K562 (cell line): ENCODE measurements around the gene LLCFC1. TPM values are rescaled to one million over a fixed set of nuclear protein-coding genes. Genes with fewer than 3 reads are reported as not detected.

ENCODE experiments used
- ATAC-seq: fragments of 200-7000 bp; cut with Tn5 transposase; 3 replicates; pipeline ENCODE4 v1.9.1; 2020; ENCODE audit warnings: moderate library complexity
- BruUV-seq: library from RNA; stranded (reverse); fragments of 400-500 nt; replicated peaks from 2 replicates; lab custom pipeline; 2021; lab: Mats Ljungman, UMichigan
- CTCF ChIA-PET: fragments of 300-600 bp; formaldehyde crosslinking; extraction: SDS; loops from one replicate; lab custom pipeline; 2021; ENCODE audit warnings: low intra/inter-chr PET ratio; lab: Yijun Ruan, JAX
- POLR2A ChIA-PET: fragments of 300-600, 350-650 bp; sonication (Branson Sonifier 250); formaldehyde crosslinking; extraction: SDS; loops from one replicate; lab custom pipeline; 2021; ENCODE audit warnings: antibody characterized with exemption, inconsistent platforms; lab: Yijun Ruan, JAX
- DNase-seq, 4 experiments: peaks; one replicate each; pipeline versions ENCODE4 v3.0.0 to v3.0.0-alpha.2; 2011 to 2018; ENCODE audit warnings: low spot score in 3 of 4, mixed read lengths in 3 of 4; ENCODE audit errors: extremely low read depth in 1 of 4
- FAIRE-seq: peaks from 2 replicates; lab custom pipeline; 2011; peaks lifted over from hg19 to GRCh38; lab: Jason Lieb, UNC
- H2AFZ ChIP-seq: 2 replicates; pipeline ENCODE4 v1.6.0; 2011; ENCODE audit warnings: low read depth, low read length, control low read depth, inconsistent platforms
- H3K27ac ChIP-seq: fragments of 200-600 bp; 3 replicates; pipeline ENCODE4 v1.8.0; 2011; ENCODE audit warnings: low read depth, mild to moderate bottlenecking, control low read depth, inconsistent platforms, low read length, moderate library complexity, mixed read lengths; ENCODE audit errors: extremely low read depth
- H3K27me3 ChIP-seq, 2 experiments: fragments of 300-600 bp in 1 of 2; 2 replicates in 1 of 2; 3 replicates in 1 of 2; pipeline versions ENCODE4 v1.6.0 to v1.8.0; 2011; ENCODE audit warnings: inconsistent platforms in 2 of 2, low read length in 2 of 2, mild to moderate bottlenecking in 1 of 2, mixed read lengths in 1 of 2, moderate library complexity in 1 of 2; ENCODE audit not compliant: control insufficient read depth in 2 of 2, insufficient read depth in 2 of 2
- H3K36me3 ChIP-seq: fragments of 300-600 bp; 3 replicates; pipeline ENCODE4 v1.8.0; 2011; ENCODE audit warnings: mild to moderate bottlenecking, low read length, inconsistent platforms; ENCODE audit not compliant: control insufficient read depth, insufficient read depth
- H3K4me1 ChIP-seq, 2 experiments: fragments of 200-600 bp in 1 of 2; replicated peaks in 1 of 2; 2 replicates in 1 of 2; 3 replicates in 1 of 2; pipeline versions ENCODE4 v1.5.1 to v1.8.0; 2011; ENCODE audit warnings: inconsistent platforms in 2 of 2, low read length in 2 of 2, mild to moderate bottlenecking in 1 of 2, mixed read lengths in 1 of 2, moderate library complexity in 1 of 2; ENCODE audit not compliant: control insufficient read depth in 2 of 2, insufficient read depth in 2 of 2
- H3K4me2 ChIP-seq: 2 replicates; pipeline ENCODE4 v1.6.1; 2011; ENCODE audit warnings: low read length, control low read depth, inconsistent platforms, mixed read lengths; ENCODE audit not compliant: insufficient read depth
- H3K4me3 ChIP-seq: fragments of 200-600 bp; sonication (generic), shearing (Covaris generic); 2 replicates; pipeline ENCODE4 v1.5.1; 2016; ENCODE audit warnings: control low read depth, inconsistent platforms
- H3K79me2 ChIP-seq: fragments of 200-600 bp; 3 replicates; pipeline ENCODE4 v1.8.0; 2011; ENCODE audit warnings: low read length, inconsistent platforms; ENCODE audit not compliant: control insufficient read depth, insufficient read depth
- H3K9ac ChIP-seq, 2 experiments: 2 replicates each; pipeline versions ENCODE4 v1.6.0 to v1.6.1; 2011; ENCODE audit warnings: low read depth in 2 of 2, low read length in 2 of 2, control low read depth in 1 of 2, inconsistent platforms in 1 of 2, mild to moderate bottlenecking in 1 of 2, mixed read lengths in 1 of 2; ENCODE audit not compliant: insufficient read depth in 1 of 2
- H3K9me1 ChIP-seq: one replicate; pipeline ENCODE4 v1.6.0; 2011; ENCODE audit warnings: inconsistent platforms, mild to moderate bottlenecking, low read length, moderate library complexity; ENCODE audit not compliant: control insufficient read depth, insufficient read depth
- H3K9me3 ChIP-seq: replicated peaks from 2 replicates; pipeline ENCODE4 v1.5.1; 2011; ENCODE audit warnings: low read depth, low read length, inconsistent platforms; ENCODE audit not compliant: control insufficient read depth, insufficient read depth
- H4K20me1 ChIP-seq: replicated peaks from 2 replicates; pipeline ENCODE4 v1.6.1; 2011; ENCODE audit warnings: low read length, inconsistent platforms, mixed read lengths; ENCODE audit not compliant: control insufficient read depth, insufficient read depth
- C11orf30 ChIP-seq: fragments of 450-650 bp; IDR thresholded peaks from 2 replicates; pipeline ENCODE4 v1.6.1; 2016; ENCODE audit warnings: low read depth, mild to moderate bottlenecking
- CREB3 ChIP-seq: fragments of 450-650 bp; conservative IDR thresholded peaks from 2 replicates; pipeline ENCODE4 v1.6.1; 2016; ENCODE audit warnings: missing genetic modification characterization, low read depth, mild to moderate bottlenecking, missing compliant biosample characterization, moderate library complexity
- E2F6 ChIP-seq, 2 experiments: IDR thresholded peaks; 2 replicates each; pipeline ENCODE4 v1.6.1; 2011; ENCODE audit warnings: borderline replicate concordance in 1 of 2, control low read depth in 1 of 2, low read depth in 1 of 2, low read length in 1 of 2, mild to moderate bottlenecking in 1 of 2, mixed read lengths in 1 of 2, moderate library complexity in 1 of 2; ENCODE audit not compliant: insufficient read depth in 1 of 2, insufficient read length in 1 of 2, poor library complexity in 1 of 2, severe bottlenecking in 1 of 2; ENCODE audit errors: extremely low read depth in 1 of 2
- ELK3 ChIP-seq: fragments of 450-650 bp; formaldehyde crosslinking; IDR thresholded peaks from 2 replicates; pipeline ENCODE4 v1.4.0; 2020; ENCODE audit warnings: mild to moderate bottlenecking
- KAT2B ChIP-seq: IDR thresholded peaks from one replicate; pipeline ENCODE4 v1.6.1; 2012; ENCODE audit warnings: low read depth, mild to moderate bottlenecking, control low read depth, inconsistent platforms, low read length, moderate library complexity
- PHB2 ChIP-seq: fragments of 450-650 bp; IDR thresholded peaks from 2 replicates; pipeline ENCODE4 v1.6.1; 2017; ENCODE audit warnings: low read depth
- SMARCA4 ChIP-seq: fragments of 450-650 bp; IDR thresholded peaks from 2 replicates; pipeline ENCODE4 v1.6.1; 2016
- SRSF1 ChIP-seq: fragments of 200-400 bp; formaldehyde crosslinking; IDR thresholded peaks from 2 replicates; pipeline ENCODE4 v1.6.1; 2017; ENCODE audit warnings: mild to moderate bottlenecking, low read depth, low read length, moderate library complexity
- TFAM ChIP-seq: fragments of 250-450 bp; sonication (Bioruptor Pico); conservative IDR thresholded peaks from 2 replicates; pipeline ENCODE4 v1.5.0; 2021; ENCODE audit warnings: mild to moderate bottlenecking, moderate library complexity
- TFE3 ChIP-seq: fragments of 450-650 bp; formaldehyde crosslinking; IDR thresholded peaks from 2 replicates; pipeline ENCODE4 v1.4.0; 2020; ENCODE audit warnings: mild to moderate bottlenecking, mixed read lengths
- ZNF699 ChIP-seq: fragments of 250-450 bp; sonication (Bioruptor Pico); IDR thresholded peaks from 2 replicates; pipeline ENCODE4 v1.8.0; 2021; ENCODE audit warnings: mild to moderate bottlenecking, moderate library complexity; ENCODE audit not compliant: insufficient replicate concordance
- WGBS: fragments of 100-300 bp; shearing (Covaris generic); methylation state at CpG from one replicate; pipeline ENCODE4 v1.1.6; 2016; ENCODE audit warnings: low coverage, mixed read lengths; ENCODE audit not compliant: insufficient coverage; ENCODE audit errors: missing lambda C conversion rate; 5-methylcytosine and 5-hydroxymethylcytosine counted together
- in situ Hi-C: fragments of 300-500 bp; cut with MboI; formaldehyde crosslinking; loops from 4 replicates; pipeline ENCODE4 v1.15.0; 2018; ENCODE audit warnings: inconsistent platforms, mixed read lengths
- intact Hi-C: fragments of 100-400 bp; cut with micrococcal nuclease; formaldehyde crosslinking; loops from 2 replicates; pipeline ENCODE4 v1.14.2; 2022
- polyA plus RNA-seq, 8 experiments: library from polyadenylated mRNA; depleted of rRNA in 4 of 8; stranded (reverse) in 5 of 8; unstranded in 3 of 8; fragments of >200 nt; fragmentation: Nextera tagmentation in 2 of 8; fragmentation: Illumina TruSeq in 1 of 8; extraction: Ambion mirVana in 2 of 8; extraction: Trizol in 1 of 8; gene quantifications; 2 replicates each; pipeline versions ENCODE4 v1.2.1 to v1.2.3, GENCODE V29; 2011 to 2014; ENCODE audit warnings: inconsistent platforms in 1 of 8, missing spikeins in 1 of 8
- total RNA-seq, 7 experiments: library from RNA; depleted of rRNA in 6 of 7; stranded (reverse); fragments of >200 nt in 6 of 7; fragmentation: Illumina TruSeq in 2 of 7; extraction: Trizol in 2 of 7; gene quantifications; 2 replicates each; pipeline versions ENCODE4 v1.2.1 to v1.2.3, GENCODE V29; 2011 to 2021; ENCODE audit warnings: low replicate concordance in 1 of 7
- TF ChIP-seq, protein P1 (sequence below): sonication (generic); formaldehyde crosslinking; IDR thresholded peaks from 2 replicates; pipeline ENCODE4 v1.5.0; 2020; ENCODE audit warnings: missing genetic modification reagents
- TF ChIP-seq, protein P2 (sequence below): sonication (generic); formaldehyde crosslinking; IDR thresholded peaks from 2 replicates; pipeline ENCODE4 v1.8.1; 2022; ENCODE audit warnings: missing genetic modification reagents
- TF ChIP-seq, protein P3 (sequence below): fragments of 450-650 bp; IDR thresholded peaks from 2 replicates; pipeline ENCODE4 v1.6.1; 2016

Gene LLCFC1
- total and polyA plus RNA-seq, 9 of the 15 experiments (the other 6 are each of a cell fraction or from before 2014, with no cell fraction given), result not detected

- Histone ChIP-seq H3K27me3 (peaks cover 3 to 44% of the 10 kb centered on the region in 2 experiments; a peak in 4 of 5 replicates), H3K9me3 (no peaks in the 10 kb centered on the region), H3K36me3 (no peaks in the 10 kb centered on the region), H3K9me1 (no peaks in the 10 kb centered on the region), H3K9ac (no peak overlapping the region), H4K20me1 (no peaks in the 10 kb centered on the region), H2AFZ (no peak overlapping the region), H3K4me2 (no peak overlapping the region), H3K4me3 (no peak overlapping the region), H3K79me2 (no peaks in the 10 kb centered on the region), H3K4me1 (peaks cover 4 to 5% of the 10 kb centered on the region in 2 experiments; a peak in 3 of 5 replicates), H3K27ac (no peak overlapping the region)
- FAIRE-seq (no peak), ATAC-seq (no peak), DNase-seq (no peak)
- no peak for TF ChIP-seq TFAM (CRISPR knock-in tag)
- TF ChIP-seq, protein P1, sequence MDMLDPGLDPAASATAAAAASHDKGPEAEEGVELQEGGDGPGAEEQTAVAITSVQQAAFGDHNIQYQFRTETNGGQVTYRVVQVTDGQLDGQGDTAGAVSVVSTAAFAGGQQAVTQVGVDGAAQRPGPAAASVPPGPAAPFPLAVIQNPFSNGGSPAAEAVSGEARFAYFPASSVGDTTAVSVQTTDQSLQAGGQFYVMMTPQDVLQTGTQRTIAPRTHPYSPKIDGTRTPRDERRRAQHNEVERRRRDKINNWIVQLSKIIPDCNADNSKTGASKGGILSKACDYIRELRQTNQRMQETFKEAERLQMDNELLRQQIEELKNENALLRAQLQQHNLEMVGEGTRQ (CRISPR knock-in tag), result no peak
- TF ChIP-seq C11orf30, result no peak
- no peak for TF ChIP-seq SMARCA4
- no peak for TF ChIP-seq ELK3 (CRISPR knock-in tag)
- no peak for TF ChIP-seq PHB2
- TF ChIP-seq E2F6 (IDR thresholded peaks at IDR 0.05; ENCODE audit: borderline replicate concordance in 1 of 2, extremely low read depth in 1 of 2, insufficient read depth in 1 of 2, insufficient read length in 1 of 2, low read depth in 1 of 2, low read length in 1 of 2, poor library complexity in 1 of 2, severe bottlenecking in 1 of 2), result no peak
- TF ChIP-seq CREB3 (tag), result no peak
- TF ChIP-seq, protein P2, sequence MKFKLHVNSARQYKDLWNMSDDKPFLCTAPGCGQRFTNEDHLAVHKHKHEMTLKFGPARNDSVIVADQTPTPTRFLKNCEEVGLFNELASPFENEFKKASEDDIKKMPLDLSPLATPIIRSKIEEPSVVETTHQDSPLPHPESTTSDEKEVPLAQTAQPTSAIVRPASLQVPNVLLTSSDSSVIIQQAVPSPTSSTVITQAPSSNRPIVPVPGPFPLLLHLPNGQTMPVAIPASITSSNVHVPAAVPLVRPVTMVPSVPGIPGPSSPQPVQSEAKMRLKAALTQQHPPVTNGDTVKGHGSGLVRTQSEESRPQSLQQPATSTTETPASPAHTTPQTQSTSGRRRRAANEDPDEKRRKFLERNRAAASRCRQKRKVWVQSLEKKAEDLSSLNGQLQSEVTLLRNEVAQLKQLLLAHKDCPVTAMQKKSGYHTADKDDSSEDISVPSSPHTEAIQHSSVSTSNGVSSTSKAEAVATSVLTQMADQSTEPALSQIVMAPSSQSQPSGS (CRISPR knock-in tag), result no peak
- TF ChIP-seq, protein P3, sequence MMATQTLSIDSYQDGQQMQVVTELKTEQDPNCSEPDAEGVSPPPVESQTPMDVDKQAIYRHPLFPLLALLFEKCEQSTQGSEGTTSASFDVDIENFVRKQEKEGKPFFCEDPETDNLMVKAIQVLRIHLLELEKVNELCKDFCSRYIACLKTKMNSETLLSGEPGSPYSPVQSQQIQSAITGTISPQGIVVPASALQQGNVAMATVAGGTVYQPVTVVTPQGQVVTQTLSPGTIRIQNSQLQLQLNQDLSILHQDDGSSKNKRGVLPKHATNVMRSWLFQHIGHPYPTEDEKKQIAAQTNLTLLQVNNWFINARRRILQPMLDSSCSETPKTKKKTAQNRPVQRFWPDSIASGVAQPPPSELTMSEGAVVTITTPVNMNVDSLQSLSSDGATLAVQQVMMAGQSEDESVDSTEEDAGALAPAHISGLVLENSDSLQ, result no peak
- TF ChIP-seq SRSF1, result no peak
- TF ChIP-seq ZNF699 (CRISPR knock-in tag), result no peak
- no peak for TF ChIP-seq KAT2B
- no peak for TF ChIP-seq TFE3
- no TSS peak for BruUV-seq
- CTCF ChIA-PET, result interaction anchor here (0.7 to 1.2 kb wide), 2 partner anchors 91 to 587 kb away, joined by 3 read pairs; no protein-coding TSS in a partner anchor
- intact Hi-C loops, result no loop called here
- POLR2A ChIA-PET, result no interaction called here
- in situ Hi-C loops, result no loop called here
- WGBS, result 2% methylated on average over 3 of the region's 3 CpGs
Observed at GRCh38 chr7:142913051-142913450, 26.2 kb upstream of the LLCFC1 start.
